Dendritic cell treated with granulocyte-macrophage colony-stimulating factor and Interleukin-4, amounts not matched to agents 40 ng/mL and 50 ng/mL, for 4 days (primary cell): ENCODE measurements around the gene MBTPS1.

Source experiments
- H3K27ac Mint-ChIP-seq: one replicate; pipeline ENCODE4 v1.8.0; 2022; ENCODE audit warnings: mild to moderate bottlenecking, mixed read lengths
- H3K27me3 Mint-ChIP-seq: one replicate; pipeline ENCODE4 v1.8.0; 2022; ENCODE audit warnings: mild to moderate bottlenecking, mixed read lengths
- H3K36me3 Mint-ChIP-seq: one replicate; pipeline ENCODE4 v1.8.0; 2022; ENCODE audit warnings: low read depth, mixed read lengths
- H3K4me1 Mint-ChIP-seq: one replicate; pipeline ENCODE4 v1.8.0; 2022; ENCODE audit warnings: low read depth, mixed read lengths
- H3K4me3 Mint-ChIP-seq: one replicate; pipeline ENCODE4 v1.8.0; 2022; ENCODE audit warnings: mild to moderate bottlenecking, moderate library complexity, mixed read lengths
- H3K9me3 Mint-ChIP-seq: one replicate; pipeline ENCODE4 v1.8.0; 2022; ENCODE audit warnings: mixed read lengths
- intact Hi-C: fragments of 100-400 bp; cut with micrococcal nuclease; formaldehyde crosslinking; loops from one replicate; pipeline ENCODE4 v1.15.0; 2022

The MBTPS1 gene

DNA sequence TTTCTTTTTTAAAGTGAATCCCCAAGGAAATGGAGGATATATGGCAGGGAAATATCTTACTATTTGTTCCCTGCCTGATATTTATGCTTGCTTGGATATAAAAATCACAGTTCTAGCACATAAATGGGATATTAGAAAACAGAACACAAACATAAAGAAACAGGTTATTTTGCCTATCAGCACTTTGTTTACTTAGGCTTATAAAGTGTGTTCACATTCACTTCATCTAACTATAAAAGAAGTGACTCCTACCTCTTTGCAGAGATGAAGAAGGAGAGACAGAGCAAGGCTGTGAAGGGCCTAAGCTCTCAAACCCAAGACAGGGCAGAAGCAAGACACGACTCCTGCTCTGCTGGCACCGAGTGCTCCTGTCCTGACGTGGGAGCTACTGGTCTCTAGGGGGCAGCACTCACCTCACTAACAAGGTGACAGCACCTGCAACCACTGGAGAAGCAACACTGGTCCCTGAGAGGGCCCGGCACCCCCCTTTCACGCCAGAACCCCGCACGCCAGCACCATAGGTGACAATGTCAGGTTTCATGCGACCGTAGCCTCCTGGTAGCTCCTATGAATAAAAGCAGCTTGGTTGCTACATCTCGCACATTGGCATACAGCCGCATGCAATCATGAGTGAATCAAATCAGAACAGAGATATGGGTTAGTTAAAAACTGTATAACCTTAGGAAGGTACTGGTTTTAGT lies 32.0 kb downstream of the MBTPS1 start:
- H3K4me1 Mint-ChIP-seq = peaks cover 86% of the 10 kb centered on the region
- H3K27me3 Mint-ChIP-seq = no peaks in the 10 kb centered on the region
- peak overlapping the region; percentile 54 for H3K27ac Mint-ChIP-seq
- intact Hi-C loops = no loop called here
- no peak overlapping the region for H3K4me3 Mint-ChIP-seq
- H3K9me3 Mint-ChIP-seq = no peaks in the 10 kb centered on the region
- H3K36me3 Mint-ChIP-seq = peaks cover 91% of the 10 kb centered on the region

DNA sequence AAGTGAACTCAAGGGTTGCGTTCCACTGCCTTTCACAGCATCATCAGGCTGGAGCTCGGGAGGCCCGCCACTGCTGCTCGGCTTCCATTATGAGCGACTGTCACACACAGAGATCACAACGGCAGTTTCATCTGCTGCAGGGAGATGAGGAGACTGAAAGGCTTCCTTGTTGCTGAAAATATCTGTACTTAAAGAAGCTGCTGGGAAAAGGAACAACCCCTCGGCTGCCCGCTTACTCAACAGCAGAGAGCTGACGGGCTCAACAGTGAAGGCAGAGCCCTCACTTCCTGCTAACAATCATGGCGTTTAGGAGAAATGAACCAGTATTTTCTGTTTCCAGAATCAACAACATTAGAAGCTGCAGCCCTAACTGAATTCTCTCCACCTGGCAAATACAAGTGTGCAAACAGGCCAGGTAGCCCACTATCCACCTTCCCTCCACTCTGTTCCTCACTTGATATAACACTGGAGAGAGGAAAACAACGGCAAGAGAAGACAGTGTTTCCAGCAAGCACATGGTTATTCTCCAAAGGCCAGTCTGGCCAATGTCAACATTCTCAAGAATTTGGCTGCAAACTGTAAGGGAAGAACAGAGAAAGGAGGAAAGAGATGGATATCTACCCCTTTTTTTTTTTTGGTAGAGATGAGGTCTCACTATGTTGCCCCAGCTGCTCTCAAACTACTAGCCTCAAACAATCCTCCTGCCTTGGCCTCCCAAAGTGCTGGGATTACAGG lies 33.7 kb downstream of the MBTPS1 start:
- Mint-ChIP-seq H3K36me3 (peaks cover 91% of the 10 kb centered on the region), H3K9me3 (no peaks in the 10 kb centered on the region), H3K27ac (peak overlapping the region; percentile 91), H3K4me3 (peak overlapping the region; percentile 20), H3K27me3 (no peaks in the 10 kb centered on the region), H3K4me1 (peaks cover 71% of the 10 kb centered on the region)
- intact Hi-C loops = no loop called here

DNA sequence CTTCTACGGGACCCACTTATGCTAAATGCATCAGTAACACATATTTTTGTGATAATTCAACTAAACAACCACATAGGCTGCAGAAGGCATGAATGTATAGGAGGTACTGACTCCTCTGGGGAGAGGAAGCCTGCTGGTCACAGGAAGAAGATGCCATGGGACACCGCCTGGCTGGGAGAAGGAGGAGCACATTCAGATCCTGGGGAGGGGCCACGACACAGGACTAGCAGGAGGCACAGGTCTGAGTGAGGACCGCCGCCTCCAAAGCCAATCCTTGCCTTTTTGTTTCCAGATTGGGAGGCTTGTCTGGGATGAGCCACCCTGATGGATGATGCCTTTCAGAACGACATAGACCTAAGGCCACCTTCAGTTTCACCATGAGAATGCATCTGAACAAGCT lies 34.6 kb downstream of the MBTPS1 start:
- intact Hi-C loops = no loop called here
- no peak overlapping the region for H3K4me3 Mint-ChIP-seq
- H3K9me3 Mint-ChIP-seq = no peaks in the 10 kb centered on the region
- H3K27ac Mint-ChIP-seq = peak overlapping the region; percentile 91
- no peaks in the 10 kb centered on the region for H3K27me3 Mint-ChIP-seq
- H3K4me1 Mint-ChIP-seq = peaks cover 62% of the 10 kb centered on the region
- peaks cover 91% of the 10 kb centered on the region for H3K36me3 Mint-ChIP-seq

DNA sequence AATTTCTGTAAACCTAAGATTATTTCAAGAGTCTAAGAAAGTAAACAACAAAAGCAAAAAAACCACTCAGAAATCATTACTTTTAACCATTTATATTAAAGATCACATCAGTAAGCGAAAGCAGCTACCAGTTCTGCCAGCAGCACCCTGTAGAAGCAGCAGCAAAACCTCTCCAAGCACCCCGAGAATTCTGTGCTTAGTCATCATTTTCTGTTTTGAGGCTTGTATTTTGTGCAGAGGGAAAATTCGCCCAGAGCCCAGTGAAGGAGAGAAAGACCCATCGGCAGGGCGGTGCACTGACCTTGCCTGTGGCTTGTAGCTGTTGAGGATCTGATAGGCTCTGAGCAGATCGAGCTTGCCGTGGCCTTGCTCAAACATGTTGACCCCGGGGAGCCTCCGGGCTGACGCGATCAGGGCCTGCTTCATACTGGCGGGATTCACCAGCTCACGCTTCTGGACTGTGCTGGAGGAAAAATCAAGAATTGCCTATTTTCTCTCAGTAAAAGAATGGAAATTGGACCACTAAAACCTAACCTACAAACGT lies 35.2 kb downstream of the MBTPS1 start:
- intact Hi-C loops = no loop called here
- Mint-ChIP-seq H3K27ac (peak overlapping the region; percentile 91), H3K36me3 (peaks cover 91% of the 10 kb centered on the region), H3K9me3 (no peaks in the 10 kb centered on the region), H3K27me3 (no peaks in the 10 kb centered on the region), H3K4me3 (no peak overlapping the region), H3K4me1 (peaks cover 56% of the 10 kb centered on the region)

DNA sequence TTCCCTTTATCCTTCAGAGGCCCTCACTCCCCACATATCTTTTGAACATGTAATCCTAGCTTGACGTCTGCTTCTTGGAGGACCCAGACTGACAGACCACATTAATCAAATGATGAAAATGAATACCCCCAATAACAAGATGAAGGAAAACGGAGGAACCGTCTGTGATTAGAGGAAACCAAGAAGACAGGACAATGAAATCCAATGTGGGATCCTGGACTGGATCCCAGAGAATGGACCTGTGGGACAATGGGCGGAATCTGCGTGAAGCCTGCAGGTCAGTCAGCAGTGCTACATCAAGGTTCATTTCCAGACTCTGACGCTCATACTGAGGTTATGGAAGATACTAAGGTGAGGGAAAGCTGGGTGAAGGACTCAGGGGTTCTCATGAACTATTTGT lies 35.9 kb downstream of the MBTPS1 start:
- H3K4me1 Mint-ChIP-seq = peaks cover 49% of the 10 kb centered on the region
- H3K27ac Mint-ChIP-seq = no peak overlapping the region
- no peak overlapping the region for H3K4me3 Mint-ChIP-seq
- no peaks in the 10 kb centered on the region for H3K9me3 Mint-ChIP-seq
- no peaks in the 10 kb centered on the region for H3K27me3 Mint-ChIP-seq
- H3K36me3 Mint-ChIP-seq = peaks cover 91% of the 10 kb centered on the region
- intact Hi-C loops = no loop called here

DNA sequence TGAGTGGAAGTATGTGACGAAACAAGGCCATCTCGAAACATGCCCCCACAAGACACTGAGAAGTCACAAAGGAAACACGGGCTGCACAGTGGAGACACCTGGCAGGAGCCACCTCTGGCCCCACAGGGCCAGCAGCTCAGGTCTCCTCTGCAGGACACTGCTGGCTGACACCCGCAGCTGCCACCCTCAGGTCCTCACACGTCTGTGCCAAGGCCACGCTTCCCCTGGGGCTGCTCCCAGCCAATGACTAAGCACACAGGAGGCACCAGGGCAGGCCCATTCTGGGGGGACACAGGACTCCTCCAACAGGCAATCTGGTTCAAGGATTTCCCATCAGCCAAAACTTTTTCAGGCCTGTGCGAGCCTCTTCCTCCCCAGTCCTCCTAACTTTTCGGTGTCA lies 36.4 kb downstream of the MBTPS1 start:
- H3K36me3 Mint-ChIP-seq = peaks cover 94% of the 10 kb centered on the region

DNA sequence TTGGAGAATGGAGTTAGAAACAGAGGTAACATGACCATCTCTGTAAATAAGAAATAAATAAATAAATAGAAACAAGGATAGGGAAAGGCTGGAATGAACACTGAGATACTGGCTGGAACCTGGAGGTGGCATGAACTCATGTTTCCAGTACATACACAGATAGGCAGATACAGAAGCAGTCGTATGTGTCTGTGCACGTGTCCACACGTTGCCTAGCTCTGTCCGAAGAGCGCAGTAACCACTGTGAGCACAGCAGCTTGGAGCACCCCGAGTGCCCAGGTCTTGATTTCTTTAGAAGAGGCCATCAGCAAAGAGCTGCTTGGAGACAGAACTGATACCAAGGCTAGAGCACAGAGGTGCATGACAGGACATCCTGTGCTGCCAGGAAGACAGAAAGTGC lies 37.1 kb downstream of the MBTPS1 start:
- Mint-ChIP-seq H3K4me1 (peaks cover 39% of the 10 kb centered on the region), H3K4me3 (no peak overlapping the region), H3K36me3 (peaks cover 97% of the 10 kb centered on the region), H3K27ac (no peak overlapping the region), H3K9me3 (no peaks in the 10 kb centered on the region), H3K27me3 (no peaks in the 10 kb centered on the region)
- intact Hi-C loops = no loop called here

More for the DNA sequence above, 36.4 kb downstream of the MBTPS1 start:
- H3K4me1 Mint-ChIP-seq = peaks cover 47% of the 10 kb centered on the region
- no peaks in the 10 kb centered on the region for H3K9me3 Mint-ChIP-seq
- no peak overlapping the region for H3K4me3 Mint-ChIP-seq
- no peak overlapping the region for H3K27ac Mint-ChIP-seq
- intact Hi-C loops = no loop called here
- H3K27me3 Mint-ChIP-seq = no peaks in the 10 kb centered on the region

DNA sequence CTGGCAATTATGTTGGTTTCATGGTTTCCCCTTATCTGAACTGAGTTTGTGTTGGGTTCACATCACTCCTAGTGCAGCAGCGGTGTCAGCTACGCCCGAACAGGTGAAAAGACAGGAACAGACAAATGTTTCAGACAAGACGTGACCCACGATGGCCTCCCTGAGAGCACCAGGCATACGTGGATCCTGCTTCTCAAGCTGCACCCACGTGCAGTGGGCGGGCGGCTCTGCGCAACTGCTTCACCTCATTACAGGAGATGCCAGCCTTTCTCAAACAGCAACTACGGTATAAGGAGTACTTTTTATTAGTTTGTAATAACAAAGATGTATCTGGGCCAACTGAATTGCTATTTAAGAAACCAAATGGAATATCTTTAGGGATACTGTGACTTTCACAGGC lies 41.4 kb downstream of the MBTPS1 start:
- peaks cover 100% of the 10 kb centered on the region for H3K36me3 Mint-ChIP-seq
- intact Hi-C loops = no loop called here
- H3K27ac Mint-ChIP-seq = peak overlapping the region; percentile 53
- no peaks in the 10 kb centered on the region for H3K27me3 Mint-ChIP-seq
- peaks cover 28% of the 10 kb centered on the region for H3K4me1 Mint-ChIP-seq
- no peaks in the 10 kb centered on the region for H3K9me3 Mint-ChIP-seq
- no peak overlapping the region for H3K4me3 Mint-ChIP-seq

DNA sequence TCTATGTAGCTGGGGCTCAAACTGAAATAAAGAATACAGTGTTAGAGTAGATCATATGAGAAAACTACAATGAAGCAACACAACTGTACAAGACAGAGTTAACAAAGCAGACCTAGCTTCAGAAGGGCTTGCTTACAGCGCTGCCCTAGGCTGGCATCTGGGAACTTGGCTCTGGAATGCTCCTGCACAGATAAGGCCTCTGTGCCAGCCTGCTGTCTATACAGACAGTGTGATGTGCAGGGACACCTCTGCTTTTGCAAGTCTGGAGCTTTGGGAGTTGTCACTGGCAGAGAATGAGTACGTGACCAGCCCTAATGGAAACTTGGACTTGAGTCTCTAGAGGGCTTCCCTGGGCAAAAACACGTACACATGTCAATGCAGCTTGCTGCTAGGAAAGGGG lies 42.0 kb downstream of the MBTPS1 start:
- no peak overlapping the region for H3K4me3 Mint-ChIP-seq
- no peaks in the 10 kb centered on the region for H3K27me3 Mint-ChIP-seq
- peak overlapping the region; percentile 53 for H3K27ac Mint-ChIP-seq
- intact Hi-C loops = no loop called here
- peaks cover 97% of the 10 kb centered on the region for H3K36me3 Mint-ChIP-seq
- H3K9me3 Mint-ChIP-seq = no peaks in the 10 kb centered on the region
- H3K4me1 Mint-ChIP-seq = peaks cover 25% of the 10 kb centered on the region

DNA sequence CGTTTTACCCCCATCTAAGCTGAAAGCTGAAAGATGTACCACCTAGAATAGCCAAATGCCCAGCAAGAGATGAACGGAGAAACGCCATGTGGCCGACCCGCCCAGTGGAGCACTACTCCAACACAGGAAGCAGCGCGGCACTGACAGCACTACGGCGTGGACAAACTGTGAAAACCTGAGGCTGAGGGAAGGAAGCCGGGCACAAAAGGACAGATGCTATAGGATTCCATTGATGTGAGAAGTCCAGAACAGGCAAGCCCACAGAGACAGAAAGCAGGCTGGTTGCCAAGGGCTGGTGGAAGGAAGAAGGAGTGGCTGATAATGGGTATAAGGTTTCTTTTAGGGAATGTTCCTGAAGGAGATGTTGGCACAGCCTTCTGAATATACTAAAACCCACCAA lies 44.7 kb downstream of the MBTPS1 start:
- Mint-ChIP-seq H3K27ac (peak overlapping the region; percentile 90), H3K4me1 (peaks cover 46% of the 10 kb centered on the region)

DNA sequence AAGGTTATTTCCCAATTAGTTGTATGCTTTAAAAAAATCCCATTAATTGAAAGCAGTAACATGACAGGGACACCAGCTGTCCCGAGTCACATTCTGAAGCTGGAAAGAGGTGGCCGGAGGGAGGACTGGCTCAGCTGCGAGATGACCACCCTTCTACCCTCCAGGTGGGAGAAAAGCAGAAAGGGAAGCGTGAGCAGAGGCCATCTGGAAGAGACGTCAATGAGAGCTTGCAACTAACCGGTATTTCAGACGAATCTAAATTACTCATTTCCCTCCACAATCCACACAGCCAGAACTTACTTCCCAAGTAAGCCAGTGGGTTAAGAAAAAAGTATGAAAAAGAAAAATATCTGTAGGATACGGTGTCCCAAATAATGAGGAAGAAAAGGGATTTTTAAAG lies 45.6 kb downstream of the MBTPS1 start:
- Mint-ChIP-seq H3K4me1 (peaks cover 46% of the 10 kb centered on the region), H3K36me3 (peaks cover 91% of the 10 kb centered on the region), H3K27ac (peak overlapping the region; percentile 90), H3K27me3 (no peaks in the 10 kb centered on the region), H3K4me3 (no peak overlapping the region), H3K9me3 (no peaks in the 10 kb centered on the region)
- intact Hi-C loops = no loop called here

More for the DNA sequence above, 44.7 kb downstream of the MBTPS1 start:
- H3K4me3 Mint-ChIP-seq = no peak overlapping the region
- no peaks in the 10 kb centered on the region for H3K9me3 Mint-ChIP-seq
- intact Hi-C loops = no loop called here
- H3K27me3 Mint-ChIP-seq = no peaks in the 10 kb centered on the region
- peaks cover 94% of the 10 kb centered on the region for H3K36me3 Mint-ChIP-seq

DNA sequence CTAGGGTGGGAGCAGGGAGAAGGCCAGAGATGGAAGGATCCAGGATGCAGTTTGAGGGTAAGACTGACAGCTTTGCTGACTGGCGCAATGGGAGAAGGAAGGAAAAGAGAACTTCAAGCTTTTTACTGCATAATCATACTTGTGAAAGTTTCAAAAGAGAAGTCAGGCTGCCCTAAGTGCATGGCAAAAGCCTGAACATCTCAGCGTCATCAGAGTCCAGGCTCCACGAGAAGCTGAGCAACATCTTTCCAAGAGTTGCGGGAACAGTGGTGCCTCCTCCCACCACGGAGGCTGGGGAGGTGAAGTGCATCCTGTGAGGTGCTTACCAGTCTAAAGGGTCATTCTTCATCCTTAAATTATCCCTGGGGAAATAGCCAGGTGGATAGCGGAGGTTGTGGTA lies 47.2 kb downstream of the MBTPS1 start:
- H3K27me3 Mint-ChIP-seq = no peaks in the 10 kb centered on the region
- peaks cover 46% of the 10 kb centered on the region for H3K4me1 Mint-ChIP-seq
- H3K36me3 Mint-ChIP-seq = peaks cover 88% of the 10 kb centered on the region
- H3K4me3 Mint-ChIP-seq = peak overlapping the region; percentile 63
- peak overlapping the region; percentile 90 for H3K27ac Mint-ChIP-seq
- H3K9me3 Mint-ChIP-seq = no peaks in the 10 kb centered on the region
- intact Hi-C loops = loop anchor here (2.0 to 10.0 kb wide), 2 partner anchors 47 to 105 kb away; partner anchors contain the start of gene MBTPS1

DNA sequence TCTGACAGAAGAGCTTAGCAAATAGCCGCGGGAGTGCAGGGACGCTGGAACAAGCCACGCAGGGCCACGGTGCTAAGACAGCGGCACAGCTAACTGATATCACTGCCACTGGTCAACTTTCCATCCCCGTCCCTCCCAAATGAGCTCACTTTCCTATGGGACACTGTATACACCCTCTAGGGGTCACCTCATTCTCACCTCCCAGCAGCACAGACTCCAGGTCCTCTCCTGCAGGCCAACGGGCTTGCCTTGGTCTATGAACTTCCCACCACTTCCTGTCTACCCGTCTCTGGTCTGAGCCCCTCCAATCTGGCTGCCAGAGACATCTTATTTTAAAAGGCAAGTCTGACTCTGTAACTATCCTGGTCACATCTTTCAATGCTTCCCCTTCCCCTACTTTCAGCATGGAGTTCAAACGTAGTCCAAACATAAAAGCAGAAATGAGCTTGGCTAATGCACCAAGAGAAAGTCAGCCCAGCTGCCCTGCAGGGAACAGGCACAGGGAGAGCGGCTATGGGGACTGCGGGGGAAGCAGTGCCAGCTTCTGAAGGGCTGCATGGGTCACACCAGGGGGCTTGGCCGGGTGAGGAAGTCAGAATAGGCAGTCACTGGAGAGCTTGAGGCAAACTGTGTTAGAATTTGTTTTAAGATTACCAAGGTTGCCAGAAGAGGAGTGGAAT lies 47.8 kb downstream of the MBTPS1 start:
- H3K36me3 Mint-ChIP-seq = peaks cover 88% of the 10 kb centered on the region

DNA sequence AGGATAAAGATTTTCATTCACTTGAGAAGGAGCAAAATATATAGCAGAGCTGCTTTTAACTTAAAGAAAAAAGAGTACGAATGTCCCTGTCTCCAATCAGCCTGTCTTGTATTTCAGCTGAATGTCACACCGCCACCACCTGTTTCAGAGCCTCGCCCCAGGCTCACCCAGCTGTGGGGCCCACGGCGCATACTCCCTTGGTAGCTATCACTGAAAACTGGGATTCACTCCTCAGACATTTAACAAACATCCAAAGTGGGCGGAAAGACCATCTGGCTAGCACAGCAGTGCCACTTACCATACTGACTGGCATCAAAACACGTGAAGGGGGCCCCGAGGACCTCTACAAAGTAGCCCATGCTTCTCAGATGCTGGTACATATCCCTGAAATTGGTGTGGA lies 48.7 kb downstream of the MBTPS1 start:
- Mint-ChIP-seq H3K36me3 (peaks cover 88% of the 10 kb centered on the region), H3K4me1 (peaks cover 46% of the 10 kb centered on the region), H3K27ac (peak overlapping the region; percentile 90), H3K9me3 (no peaks in the 10 kb centered on the region), H3K4me3 (no peak overlapping the region), H3K27me3 (no peaks in the 10 kb centered on the region)
- intact Hi-C loops = loop anchor here (2.0 to 10.0 kb wide), 2 partner anchors 49 to 107 kb away; partner anchors contain the start of gene MBTPS1

More for the DNA sequence above, 47.8 kb downstream of the MBTPS1 start:
- H3K9me3 Mint-ChIP-seq = no peaks in the 10 kb centered on the region
- no peaks in the 10 kb centered on the region for H3K27me3 Mint-ChIP-seq
- H3K4me1 Mint-ChIP-seq = peaks cover 46% of the 10 kb centered on the region
- H3K4me3 Mint-ChIP-seq = peak overlapping the region; percentile 63
- H3K27ac Mint-ChIP-seq = peak overlapping the region; percentile 90
- intact Hi-C loops = loop anchor here (2.0 to 10.0 kb wide), 2 partner anchors 48 to 106 kb away; partner anchors contain the start of gene MBTPS1
